Measurements from ENCODE around the gene IL18. TPM values are rescaled to one million over a fixed set of nuclear protein-coding genes. Genes with fewer than 3 reads are reported as not detected.

Gene IL18
- total RNA-seq, 2 experiments from 2014 or later = 0.33 TPM; not detected in 1

GRCh38 chr11:112179601-112180000 lies 15.7 kb upstream of the IL18 start:
- Mint-ChIP-seq H3K27ac (no peak overlapping the region), H3K4me3 (no peak overlapping the region), H3K36me3 (no peaks in the 10 kb centered on the region), H3K4me1 (peaks cover 18% of the 10 kb centered on the region), H3K27me3 (peaks cover 48% of the 10 kb centered on the region), H3K9me3 (ENCODE audit: low read depth) (no peaks in the 10 kb centered on the region)
- no peak for DNase-seq
- ATAC-seq = no peak
- CTCF ChIA-PET = no interaction called here

DNA sequence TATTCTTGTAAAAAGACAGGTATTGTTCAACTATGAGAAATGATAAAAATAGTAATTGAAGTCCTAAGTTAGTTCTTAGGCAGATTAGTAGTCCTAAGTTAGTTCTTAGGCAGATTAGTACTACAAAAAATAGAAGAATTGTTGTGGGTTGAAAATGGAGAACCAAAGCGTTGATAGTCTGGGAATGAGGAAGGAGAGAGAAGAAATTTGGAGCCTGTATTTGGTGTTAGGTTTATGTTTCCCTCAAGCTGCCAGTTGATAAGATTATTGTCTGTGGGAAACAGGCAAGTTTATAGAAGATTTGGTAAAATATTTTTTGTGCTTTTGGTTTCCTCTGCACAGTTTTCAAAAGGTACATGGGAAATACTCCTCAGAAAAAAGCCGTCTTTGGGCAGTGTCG lies 15.0 kb upstream of the IL18 start:
- CTCF ChIA-PET = no interaction called here
- Mint-ChIP-seq H3K9me3 (ENCODE audit: low read depth) (no peaks in the 10 kb centered on the region), H3K27me3 (peaks cover 51% of the 10 kb centered on the region), H3K27ac (no peak overlapping the region), H3K4me3 (no peak overlapping the region), H3K36me3 (no peaks in the 10 kb centered on the region), H3K4me1 (peaks cover 19% of the 10 kb centered on the region)
- ATAC-seq (no peak), DNase-seq (no peak)

- no peaks in the 10 kb centered on the region for H3K9me3 Mint-ChIP-seq (ENCODE audit: low read depth)
- CTCF ChIA-PET = interaction anchor here (0.7 kb wide), 1 partner anchor 65 kb away, joined by 3 read pairs; no protein-coding TSS in a partner anchor
- H3K27ac Mint-ChIP-seq = no peak overlapping the region
- no peaks in the 10 kb centered on the region for H3K36me3 Mint-ChIP-seq
- DNase-seq (no peak), ATAC-seq (no peak)
- H3K4me1 Mint-ChIP-seq = peaks cover 19% of the 10 kb centered on the region
- peaks cover 49% of the 10 kb centered on the region for H3K27me3 Mint-ChIP-seq
- H3K4me3 Mint-ChIP-seq = no peak overlapping the region
Observed at GRCh38 chr11:112178428-112178827, 14.5 kb upstream of the IL18 start.

- Mint-ChIP-seq H3K27me3 (peaks cover 46% of the 10 kb centered on the region), H3K4me3 (no peak overlapping the region), H3K4me1 (peaks cover 19% of the 10 kb centered on the region), H3K9me3 (ENCODE audit: low read depth) (no peaks in the 10 kb centered on the region), H3K36me3 (no peaks in the 10 kb centered on the region), H3K27ac (no peak overlapping the region)
- DNase-seq = no peak
- no peak for ATAC-seq
- CTCF ChIA-PET = interaction anchor here (1.4 kb wide), 1 partner anchor 113 kb away, joined by 3 read pairs; no protein-coding TSS in a partner anchor
Observed at GRCh38 chr11:112177589-112177988, 13.7 kb upstream of the IL18 start.

GRCh38 chr11:112176077-112176476 lies 12.2 kb upstream of the IL18 start:
- H3K4me3 Mint-ChIP-seq = no peak overlapping the region
- CTCF ChIA-PET = interaction anchor here (1.1 to 1.3 kb wide), 3 partner anchors 10 to 104 kb away, joined by 3 to 15 read pairs (median 4); no protein-coding TSS in a partner anchor
- peaks cover 38% of the 10 kb centered on the region for H3K27me3 Mint-ChIP-seq
- H3K9me3 Mint-ChIP-seq (ENCODE audit: low read depth) = no peaks in the 10 kb centered on the region
- ATAC-seq (no peak), DNase-seq (no peak)
- peaks cover 19% of the 10 kb centered on the region for H3K4me1 Mint-ChIP-seq
- no peak overlapping the region for H3K27ac Mint-ChIP-seq
- H3K36me3 Mint-ChIP-seq = no peaks in the 10 kb centered on the region

DNA sequence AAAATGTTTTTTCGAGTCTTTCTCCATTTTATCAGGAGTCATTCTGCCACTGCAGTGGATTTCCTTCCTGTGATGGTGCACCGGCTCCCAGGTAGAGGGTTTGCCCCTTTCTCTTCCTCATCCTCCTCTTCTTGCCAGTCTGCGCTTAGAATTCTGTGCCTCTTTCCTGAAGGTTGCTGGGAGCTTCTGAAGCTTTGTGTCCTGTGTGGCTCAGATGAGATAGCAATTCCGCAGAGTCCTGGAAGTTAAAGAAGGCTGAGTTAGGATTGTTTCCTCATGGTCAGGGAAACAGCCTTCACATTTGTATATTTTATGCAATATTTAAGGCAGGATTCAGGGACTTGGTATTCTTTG lies 11.7 kb upstream of the IL18 start:
- CTCF ChIA-PET = interaction anchor here (1.1 to 1.3 kb wide), 3 partner anchors 9 to 105 kb away, joined by 3 to 15 read pairs (median 4); no protein-coding TSS in a partner anchor
- H3K9me3 Mint-ChIP-seq (ENCODE audit: low read depth) = no peaks in the 10 kb centered on the region
- H3K27me3 Mint-ChIP-seq = peaks cover 38% of the 10 kb centered on the region
- H3K4me1 Mint-ChIP-seq = peaks cover 19% of the 10 kb centered on the region
- H3K27ac Mint-ChIP-seq = no peak overlapping the region
- no peaks in the 10 kb centered on the region for H3K36me3 Mint-ChIP-seq
- no peak for ATAC-seq
- peak overlapping the region; percentile 58 for H3K4me3 Mint-ChIP-seq
- no peak for DNase-seq

GRCh38 chr11:112174789-112175598 lies 11.1 kb upstream of the IL18 start, which contains the start of gene BCO2:
BCO2 (plus strand) TSS chr11:112175512; CDS start chr11:112175602, 90 bp downstream.
- peaks cover 33% of the 10 kb centered on the region for H3K27me3 Mint-ChIP-seq
- DNase-seq = peak; percentile 62
- no peaks in the 10 kb centered on the region for H3K9me3 Mint-ChIP-seq (ENCODE audit: low read depth)
- H3K27ac Mint-ChIP-seq = no peak within 1 kb of the TSS
- CTCF ChIA-PET = interaction anchor here (1.1 to 1.3 kb wide), 3 partner anchors 9 to 106 kb away, joined by 3 to 15 read pairs (median 4); no protein-coding TSS in a partner anchor
- peak within 1 kb of the TSS; percentile 58 for H3K4me3 Mint-ChIP-seq
- peaks cover 19% of the 10 kb centered on the region for H3K4me1 Mint-ChIP-seq
- H3K36me3 Mint-ChIP-seq = no peaks in the 10 kb centered on the region
- peak; percentile 87 for ATAC-seq

DNA sequence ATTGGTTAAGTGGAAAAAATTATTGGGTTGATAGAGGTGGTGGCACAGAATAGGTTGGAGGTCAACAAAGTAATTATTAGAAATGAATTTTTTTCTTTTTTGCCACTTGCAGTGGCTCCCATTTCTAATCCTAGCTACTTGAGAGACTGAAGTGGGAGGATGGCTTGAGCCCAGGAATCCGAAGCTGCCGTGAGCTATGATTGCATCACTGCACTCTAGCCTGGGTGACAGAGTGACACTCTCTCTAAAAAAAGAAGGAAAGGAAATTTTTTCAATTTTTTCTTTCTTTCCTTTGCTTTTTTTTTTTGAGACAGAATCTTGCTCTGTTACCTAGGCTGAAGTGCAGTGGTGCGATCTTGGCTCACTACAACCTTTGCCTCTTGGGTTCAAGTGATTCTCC lies 9.3 kb upstream of the IL18 start:
- H3K27me3 Mint-ChIP-seq = peaks cover 20% of the 10 kb centered on the region
- CTCF ChIA-PET = no interaction called here
- DNase-seq (no peak), ATAC-seq (no peak)
- H3K9me3 Mint-ChIP-seq (ENCODE audit: low read depth) = no peaks in the 10 kb centered on the region
- H3K27ac Mint-ChIP-seq = no peak overlapping the region
- H3K36me3 Mint-ChIP-seq = no peaks in the 10 kb centered on the region
- no peak overlapping the region for H3K4me3 Mint-ChIP-seq
- H3K4me1 Mint-ChIP-seq = peaks cover 11% of the 10 kb centered on the region

GRCh38 chr11:112172362-112172994 lies 8.6 kb upstream of the IL18 start:
- Mint-ChIP-seq H3K36me3 (no peaks in the 10 kb centered on the region), H3K27me3 (peaks cover 18% of the 10 kb centered on the region), H3K27ac (no peak overlapping the region), H3K4me1 (peaks cover 11% of the 10 kb centered on the region), H3K4me3 (no peak overlapping the region), H3K9me3 (ENCODE audit: low read depth) (no peaks in the 10 kb centered on the region)
- ATAC-seq (no peak), DNase-seq (no peak)
- CTCF ChIA-PET = no interaction called here

- H3K36me3 Mint-ChIP-seq = no peaks in the 10 kb centered on the region
- H3K4me3 Mint-ChIP-seq = no peak within 1 kb of the TSS
- no peak within 1 kb of the TSS for H3K27ac Mint-ChIP-seq
- CTCF ChIA-PET = interaction anchor here (1.6 kb wide), 1 partner anchor 8 kb away, joined by 4 read pairs; the partner anchor contains the start of gene BCO2
- no peak for DNase-seq
- H3K27me3 Mint-ChIP-seq = peaks cover 19% of the 10 kb centered on the region
- no peaks in the 10 kb centered on the region for H3K4me1 Mint-ChIP-seq
- H3K9me3 Mint-ChIP-seq (ENCODE audit: low read depth) = no peaks in the 10 kb centered on the region
- ATAC-seq = no peak
Observed at GRCh38 chr11:112167145-112167544, 3.3 kb upstream of the IL18 start, which contains the start of gene TEX12. TEX12 (plus strand) TSS chr11:112167372; CDS start chr11:112169269, 1,897 bp downstream.

DNA sequence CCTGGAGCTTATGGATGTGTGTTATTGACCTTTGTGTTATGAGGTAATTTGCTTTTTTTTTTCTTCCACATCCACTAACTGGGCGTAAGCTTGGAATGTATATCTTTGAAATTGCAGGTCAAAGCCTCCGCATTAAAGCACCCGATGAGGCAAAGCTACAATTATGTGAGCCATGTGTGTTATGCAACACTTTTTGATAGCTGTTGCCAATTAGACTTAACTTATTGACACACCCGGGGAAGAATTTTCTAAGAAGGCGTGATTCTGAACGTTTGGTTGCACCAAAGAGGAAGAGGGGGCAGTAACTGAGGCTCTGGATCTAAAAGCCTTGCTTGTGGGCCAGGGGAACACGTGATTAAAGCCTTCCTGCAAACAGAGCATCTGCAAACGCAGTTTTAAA lies 2.7 kb upstream of the IL18 start:
- ATAC-seq (no peak), DNase-seq (no peak)
- Mint-ChIP-seq H3K9me3 (ENCODE audit: low read depth) (no peaks in the 10 kb centered on the region), H3K27me3 (peaks cover 22% of the 10 kb centered on the region), H3K27ac (no peak overlapping the region), H3K4me3 (no peak overlapping the region), H3K36me3 (no peaks in the 10 kb centered on the region), H3K4me1 (no peaks in the 10 kb centered on the region)
- CTCF ChIA-PET = interaction anchor here (1.6 kb wide), 1 partner anchor 9 kb away, joined by 4 read pairs; the partner anchor contains the start of gene BCO2

- no peak for ATAC-seq
- no peak for DNase-seq
- CTCF ChIA-PET = no interaction called here
- no peaks in the 10 kb centered on the region for H3K36me3 Mint-ChIP-seq
- no peak overlapping the region for H3K4me3 Mint-ChIP-seq
- H3K27ac Mint-ChIP-seq = no peak overlapping the region
- peaks cover 30% of the 10 kb centered on the region for H3K27me3 Mint-ChIP-seq
- H3K4me1 Mint-ChIP-seq = no peaks in the 10 kb centered on the region
- no peaks in the 10 kb centered on the region for H3K9me3 Mint-ChIP-seq (ENCODE audit: low read depth)
Observed at GRCh38 chr11:112165049-112165448, 1.2 kb upstream of the IL18 start.

- DNase-seq (no peak), ATAC-seq (no peak)
- CTCF ChIA-PET = interaction anchor here (0.5 to 1.2 kb wide), 2 partner anchors 16 to 118 kb away, joined by 3 read pairs; no protein-coding TSS in a partner anchor
- no peak overlapping the region for H3K27ac Mint-ChIP-seq
- H3K36me3 Mint-ChIP-seq = no peaks in the 10 kb centered on the region
- no peak overlapping the region for H3K4me3 Mint-ChIP-seq
- H3K27me3 Mint-ChIP-seq = peaks cover 33% of the 10 kb centered on the region
- no peaks in the 10 kb centered on the region for H3K9me3 Mint-ChIP-seq (ENCODE audit: low read depth)
- no peaks in the 10 kb centered on the region for H3K4me1 Mint-ChIP-seq
Observed at GRCh38 chr11:112162761-112163546, 940 bp downstream of the IL18 start.

Data from activated CD8-positive, alpha-beta memory T cell treated with anti-CD3 and anti-CD28 coated beads, Interleukin-2, amount 10 ng/mL, durations not matched to agents 7 days and 5 days (primary cell).